Daoy (cell line): ENCODE data around the gene SIGLEC15. TPM values are rescaled to one million over a fixed set of nuclear protein-coding genes. Genes with fewer than 3 reads are reported as not detected.

Experiments
- DNase-seq: peaks from one replicate; pipeline ENCODE4 v3.0.0-alpha.2; 2015; ENCODE audit warnings: low read depth
- total RNA-seq: library from RNA; depleted of rRNA; stranded (reverse); fragments of >200 nt; shearing (Covaris generic); gene quantifications from 2 replicates; pipeline ENCODE4 v1.2.3, GENCODE V29; 2014; rRNA removed

The SIGLEC15 gene
- total RNA-seq, 1 experiment from 2014 or later: 12.1 TPM

DNA sequence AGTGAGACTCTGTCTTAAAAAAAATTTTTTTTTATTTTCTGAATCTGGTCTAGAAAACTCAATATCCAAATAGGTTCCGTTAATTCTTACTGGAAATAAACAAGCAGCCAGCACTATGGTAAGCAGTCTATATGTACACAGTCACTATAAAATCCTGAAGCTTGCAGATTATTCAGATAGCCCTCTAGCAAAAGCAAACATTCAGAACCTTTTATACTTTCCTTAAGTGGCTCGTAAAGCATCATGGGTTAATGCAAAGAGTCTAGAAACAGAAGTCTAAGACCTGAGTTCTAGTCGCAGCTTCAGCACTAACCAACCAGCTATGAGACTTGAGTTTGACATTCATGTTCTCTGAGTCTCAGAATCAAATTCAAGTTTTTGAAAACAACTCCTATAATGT, 51.9 kb downstream of the SIGLEC15 start:
- DNase-seq: no peak

DNA sequence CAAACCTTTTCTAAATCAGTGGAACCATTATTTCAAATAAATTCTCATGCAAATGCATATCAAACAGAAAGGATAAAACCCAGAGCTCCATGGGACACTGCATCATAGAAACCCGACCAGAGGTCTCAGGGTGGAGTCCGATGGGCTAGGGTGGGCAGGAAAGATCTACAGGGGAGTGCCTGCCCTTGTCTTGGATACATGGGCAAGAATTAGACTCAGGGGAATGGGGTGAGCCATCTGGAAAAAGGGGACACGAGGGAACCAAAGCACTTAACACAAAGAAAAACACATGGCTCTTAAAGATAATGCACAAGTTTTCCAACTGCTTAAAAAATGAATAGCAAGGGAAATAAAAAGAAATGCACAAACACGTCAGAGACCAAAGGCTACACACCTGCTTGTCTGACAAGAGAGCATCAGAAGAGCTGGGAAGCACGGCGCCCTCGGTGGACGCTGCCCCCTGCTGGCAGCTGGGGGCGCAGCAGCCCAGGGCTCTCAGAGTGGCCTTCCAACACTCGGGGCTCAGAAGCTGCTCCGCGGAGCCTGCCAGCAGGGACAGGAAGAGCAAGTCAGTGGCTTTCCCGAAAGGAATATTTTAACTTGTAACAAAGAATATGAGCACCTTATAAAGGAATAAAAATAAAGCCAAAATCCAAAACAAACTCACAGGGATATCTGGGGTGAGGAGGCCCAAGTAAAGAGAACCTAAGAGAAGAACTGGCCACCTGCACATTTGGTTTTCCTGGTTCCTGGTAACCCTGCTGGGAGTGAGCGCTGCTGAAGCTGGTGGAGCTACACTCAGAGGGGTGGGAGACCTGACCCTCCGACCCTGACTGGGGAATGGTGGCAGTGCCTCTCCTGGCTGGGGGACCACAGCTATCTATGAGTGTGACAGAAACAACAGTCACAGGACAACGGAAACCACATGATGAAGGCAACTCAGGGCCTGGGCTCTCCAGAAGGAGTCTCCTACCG, 54.5 kb downstream of the SIGLEC15 start:
- DNase-seq: peak; percentile 67

GRCh38 chr18:45880876-45881558, 55.5 kb downstream of the SIGLEC15 start:
- no peak for DNase-seq

- DNase-seq: no peak
These were observed 62.1 kb downstream of the SIGLEC15 start for GRCh38 chr18:45887585-45887984.

GRCh38 chr18:45889419-45890064, 64.1 kb downstream of the SIGLEC15 start:
- DNase-seq: no peak

GRCh38 chr18:45890606-45891005, 65.1 kb downstream of the SIGLEC15 start:
- DNase-seq: no peak

DNA sequence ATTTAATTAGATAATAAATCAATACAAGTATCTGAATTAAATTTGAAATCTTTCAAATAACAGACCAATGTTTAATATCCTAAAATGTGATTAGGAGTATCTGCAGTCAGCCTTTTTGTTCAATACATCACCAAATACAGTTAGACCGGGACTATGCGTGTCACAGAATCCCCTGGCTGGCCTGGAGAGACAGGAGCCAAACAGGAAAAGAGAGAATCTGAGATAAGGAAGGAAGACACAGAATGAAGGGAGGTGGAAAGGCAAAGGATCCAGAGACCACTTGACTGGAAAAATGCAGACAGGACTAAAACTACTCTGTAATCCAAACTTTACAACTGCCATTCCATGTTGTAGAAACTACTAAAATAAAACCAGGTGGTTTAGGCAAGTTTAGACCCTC, 66.3 kb downstream of the SIGLEC15 start:
- DNase-seq: no peak

Other genes with a start within 250 kb of the SIGLEC15 start
- not detected in 2 replicates for gene SLC14A2, start 210.2 kb upstream of the SIGLEC15 start, total RNA-seq
- gene SLC14A1, start 101.5 kb upstream of the SIGLEC15 start, total RNA-seq: 1.9 and 7.5 TPM in 2 replicates
- gene EPG5, start 141.7 kb downstream of the SIGLEC15 start, total RNA-seq: 6.2 TPM in 2 replicates
- 0.69 and 4.7 TPM in 2 replicates for gene PSTPIP2, start 246.6 kb downstream of the SIGLEC15 start, total RNA-seq